NCI-H1092 treated with DMSO at 0.1 percent for 48 hours (cell line): ENCODE data around the gene PXMP2.

Experiments used
- DNase-seq: peaks from one replicate; lab custom pipeline; 2025; lab: John Stamatoyannopoulos, UW

The PXMP2 gene

GRCh38 chr12:132687211-132688164 lies at the start of gene PXMP2, which contains the start of gene POLE:
TSS of gene PXMP2 (plus strand) at chr12:132687587. CDS start at chr12:132687671, 84 bp downstream.
TSS of gene POLE (minus strand) at chr12:132687342. CDS start at chr12:132687315, 27 bp downstream.
- DNase-seq, result peak; percentile 94

- DNase-seq, result no peak
Observed at GRCh38 chr12:132637811-132638210, 49.6 kb upstream of the PXMP2 start.

GRCh38 chr12:132638541-132639408 lies 48.6 kb upstream of the PXMP2 start:
- DNase-seq, result no peak

DNA sequence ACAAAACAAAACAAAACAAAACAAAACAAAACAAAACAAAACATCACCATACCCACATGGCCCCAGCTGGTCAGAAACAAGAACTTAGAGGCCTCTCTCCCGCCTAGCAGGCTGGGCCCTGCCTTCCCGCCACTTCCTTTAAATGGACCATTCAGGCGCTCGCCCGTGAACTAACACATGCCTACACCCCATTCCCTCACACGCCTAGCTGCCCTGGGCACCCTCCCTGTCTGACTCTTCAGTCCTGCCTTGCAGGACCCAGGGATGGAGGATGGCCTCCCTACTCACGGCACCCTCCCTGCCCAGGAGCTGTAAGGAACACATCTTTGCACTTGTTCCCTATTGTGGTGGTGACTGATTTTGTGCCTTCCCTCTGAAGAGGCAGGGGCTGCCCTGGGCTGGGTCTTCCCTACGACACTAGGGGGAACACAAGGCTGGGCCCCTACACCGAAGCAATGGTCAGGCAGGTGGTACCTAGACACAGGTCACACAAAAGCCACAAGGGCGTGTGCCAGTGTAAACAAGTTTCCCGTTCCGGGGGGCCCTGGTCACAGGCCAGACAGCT lies 47.3 kb upstream of the PXMP2 start:
- DNase-seq, result no peak

DNA sequence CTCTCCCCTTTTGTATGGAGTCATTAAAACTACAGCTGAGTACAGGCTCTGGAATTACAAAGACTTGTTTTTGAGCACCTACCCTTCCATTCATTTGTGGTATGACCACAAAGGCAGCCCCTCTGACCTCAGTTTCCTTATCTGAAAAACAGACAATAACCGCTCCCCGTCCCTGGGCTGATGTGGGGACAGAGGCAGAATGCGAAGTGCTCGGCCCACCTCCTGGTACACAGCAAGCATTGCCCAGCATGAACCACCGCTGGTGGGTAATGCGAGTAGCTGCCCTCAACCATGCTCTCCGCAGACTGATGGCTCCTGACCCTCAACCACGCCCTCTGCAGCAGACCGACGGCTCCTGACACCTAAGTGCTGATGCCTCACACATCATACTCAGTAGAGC lies 46.5 kb upstream of the PXMP2 start:
- no peak for DNase-seq

DNA sequence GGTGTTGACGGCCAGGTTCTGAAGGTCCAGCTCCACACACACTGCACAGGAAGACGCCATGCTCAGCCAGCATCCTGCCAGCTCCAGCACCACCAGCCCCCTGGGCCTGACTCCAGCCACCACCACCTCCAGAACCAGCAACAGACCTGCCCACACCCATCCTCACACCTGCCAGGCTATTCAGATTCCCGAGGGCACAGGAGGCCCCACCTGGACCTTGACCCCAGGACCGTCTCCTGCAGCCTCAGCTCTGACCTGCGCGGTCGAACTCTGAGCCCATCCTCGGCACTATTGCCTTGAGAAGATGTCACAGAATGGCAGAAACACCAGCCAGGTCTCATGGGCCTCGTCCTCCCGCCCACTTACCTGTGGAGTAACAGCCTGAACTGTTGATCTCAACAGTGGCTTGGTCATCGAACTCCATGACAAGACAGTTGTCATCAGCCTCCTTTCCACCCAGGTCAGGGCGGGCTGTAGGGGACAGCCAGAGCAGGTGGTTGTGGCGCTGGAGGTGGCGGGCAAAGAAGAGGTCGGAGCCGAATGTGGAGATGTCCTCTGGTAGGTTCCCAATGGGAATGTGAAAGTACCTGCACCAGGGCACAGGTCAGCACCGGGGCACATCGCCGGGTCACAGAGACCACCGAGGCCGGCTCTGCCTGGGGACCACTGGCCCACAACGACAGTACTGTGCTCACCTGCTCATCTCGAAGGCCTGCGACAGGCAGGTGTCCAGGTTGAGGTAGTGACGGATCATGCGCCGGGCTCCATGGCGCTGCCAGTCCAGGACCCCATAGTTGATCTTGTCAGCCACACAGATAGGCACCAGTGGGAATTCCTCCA lies 45.4 kb upstream of the PXMP2 start:
- no peak for DNase-seq

DNA sequence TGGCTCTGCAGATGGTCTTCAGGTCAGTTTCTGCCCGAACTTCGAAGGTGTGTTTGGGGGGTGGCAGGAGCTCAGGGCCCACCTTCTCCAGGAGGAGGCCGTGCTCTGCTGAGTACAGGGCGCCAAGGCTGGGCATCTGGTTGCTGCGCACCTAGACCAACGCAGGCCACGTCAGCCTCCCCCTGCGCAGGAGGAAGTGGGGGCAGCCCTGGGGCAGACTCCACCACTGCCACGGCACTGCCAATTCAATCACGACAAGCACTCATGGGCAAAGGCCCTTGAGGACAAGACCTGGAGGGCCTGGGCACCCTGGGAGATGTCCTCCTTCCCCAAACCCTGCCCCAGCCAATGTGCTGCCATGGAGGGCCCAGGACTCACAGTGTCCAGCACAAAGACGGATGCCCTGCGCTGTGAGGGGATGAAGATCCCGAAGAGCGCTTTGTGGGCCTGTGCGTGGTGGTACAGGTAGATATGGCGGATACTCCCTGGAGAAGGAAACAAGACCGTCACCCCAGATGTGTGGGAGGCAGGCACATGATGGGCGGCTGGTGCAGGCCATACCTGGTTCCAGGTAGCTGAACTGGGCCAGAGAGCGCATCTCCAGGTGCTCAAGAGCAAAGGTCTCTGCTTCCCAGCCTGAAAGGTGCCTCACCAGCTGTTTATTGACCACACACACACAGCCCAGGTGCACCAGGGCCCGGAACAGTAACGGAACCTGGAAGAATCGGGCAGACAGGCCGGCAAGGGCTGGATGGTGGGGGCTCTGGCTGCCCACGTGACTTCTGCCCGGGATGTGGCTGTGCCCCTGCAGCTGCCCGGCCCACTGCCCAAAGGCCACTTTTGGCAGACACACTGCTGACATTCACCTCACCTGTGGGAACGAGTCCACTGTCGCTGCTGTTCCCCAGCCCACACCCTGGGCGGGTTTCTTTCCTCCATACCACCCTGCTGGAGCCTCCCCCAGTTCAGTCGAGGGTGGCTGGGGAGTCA lies 44.2 kb upstream of the PXMP2 start:
- no peak for DNase-seq

- DNase-seq, result no peak
Observed at GRCh38 chr12:132646850-132647249, 40.5 kb upstream of the PXMP2 start.

- no peak for DNase-seq
Observed at GRCh38 chr12:132647858-132648257, 39.5 kb upstream of the PXMP2 start.

GRCh38 chr12:132648616-132649225 lies 38.7 kb upstream of the PXMP2 start:
- DNase-seq, result no peak

GRCh38 chr12:132649226-132649945 lies 38.0 kb upstream of the PXMP2 start:
- no peak for DNase-seq

GRCh38 chr12:132651444-132652100 lies 35.8 kb upstream of the PXMP2 start:
- DNase-seq, result peak; percentile 93

GRCh38 chr12:132653567-132654290 lies 33.7 kb upstream of the PXMP2 start:
- DNase-seq, result no peak

- no peak for DNase-seq
Observed at GRCh38 chr12:132657004-132657727, 30.2 kb upstream of the PXMP2 start.

GRCh38 chr12:132658149-132658894 lies 29.1 kb upstream of the PXMP2 start:
- no peak for DNase-seq

DNA sequence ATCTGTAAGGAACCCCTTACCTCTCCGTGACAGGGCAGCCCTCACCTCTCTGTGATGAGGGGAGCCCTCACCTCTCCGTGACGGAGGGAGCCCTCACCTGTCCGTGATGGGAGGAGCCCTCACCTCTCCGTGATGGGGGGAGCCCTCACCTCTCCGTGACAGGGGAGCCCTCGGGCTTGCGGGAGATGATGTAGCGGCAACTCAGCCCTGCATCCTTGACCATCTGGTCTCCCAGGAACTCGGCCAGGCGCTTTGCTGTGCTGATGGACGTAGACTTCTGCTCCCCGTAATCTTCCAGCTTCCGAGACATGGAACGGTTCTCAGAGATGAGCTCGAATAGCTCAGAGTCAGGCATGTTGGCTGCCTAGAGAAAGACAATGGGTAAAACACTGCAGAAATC lies 28.2 kb upstream of the PXMP2 start:
- DNase-seq, result no peak
